Neutrophil (primary cell): Measurements from ENCODE around the gene ZNF407.

Experiments
- H3K27ac ChIP-seq: fragments of 200-600 bp; sonication (generic); 2 replicates; pipeline ENCODE4 v1.5.1; 2016; ENCODE audit warnings: mild to moderate bottlenecking, moderate library complexity
- H3K27me3 ChIP-seq: fragments of 200-600 bp; sonication (generic); 2 replicates; pipeline ENCODE4 v1.6.0; 2016; ENCODE audit warnings: mild to moderate bottlenecking
- H3K36me3 ChIP-seq: fragments of 200-600 bp; sonication (generic); 2 replicates; pipeline ENCODE4 v1.5.1; 2017
- H3K4me1 ChIP-seq, 2 experiments: fragments of 200-600 bp in 1 of 2; sonication (generic) in 1 of 2; 1 replicate in 1 of 2; 2 replicates in 1 of 2; pipeline versions ENCODE4 v1.5.1 to v1.6.1; 2013 to 2016; ENCODE audit warnings: low read depth in 1 of 2, low read length in 1 of 2, mild to moderate bottlenecking in 1 of 2, moderate library complexity in 1 of 2; ENCODE audit not compliant: control insufficient read depth in 1 of 2, insufficient read depth in 1 of 2
- H3K4me3 ChIP-seq, 2 experiments: fragments of 200-600 bp in 1 of 2; sonication (generic) in 1 of 2; 1 replicate in 1 of 2; 2 replicates in 1 of 2; pipeline ENCODE4 v1.5.1; 2013 to 2016; ENCODE audit warnings: low read depth in 1 of 2, low read length in 1 of 2, mild to moderate bottlenecking in 1 of 2, moderate library complexity in 1 of 2
- H3K9me3 ChIP-seq: fragments of 200-600 bp; sonication (generic); 2 replicates; pipeline ENCODE4 v1.5.1; 2016
- TF ChIP-seq, protein P1 (sequence below): fragments of 200-600 bp; sonication (generic); IDR thresholded peaks from 2 replicates; pipeline ENCODE4 v1.5.1; 2016; ENCODE audit warnings: antibody characterized with exemption

Gene ZNF407

DNA sequence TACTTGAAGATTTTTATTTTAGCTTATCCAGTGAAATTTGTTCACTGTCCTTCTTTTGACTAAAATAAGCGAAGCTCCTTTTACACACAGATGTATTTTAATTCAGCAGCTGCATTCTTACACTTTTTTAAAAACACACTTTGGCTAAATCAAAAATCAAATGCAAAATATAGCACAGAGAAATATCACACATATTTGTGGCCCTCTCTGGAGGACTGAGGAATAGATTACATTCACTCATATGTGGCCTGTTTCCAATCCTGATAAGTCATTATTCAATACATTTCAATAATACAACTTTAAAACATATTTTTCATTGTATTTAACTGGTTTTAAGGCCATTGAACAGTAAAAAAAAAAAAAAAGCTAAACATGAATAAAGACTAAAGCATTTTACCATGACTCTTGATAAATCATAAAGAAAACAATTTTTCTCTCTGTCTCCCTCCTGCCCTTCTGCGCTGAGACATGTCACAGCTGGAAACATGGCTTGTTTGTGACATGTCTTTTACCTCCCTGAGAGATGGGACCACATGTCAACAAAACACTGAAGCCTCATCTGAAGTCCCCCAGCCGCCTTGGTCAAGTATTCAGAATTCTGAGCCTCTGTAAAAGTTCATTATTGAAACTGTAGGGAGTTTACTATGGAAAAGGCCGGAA, 221.0 kb downstream of the ZNF407 start:
- no peaks in the 10 kb centered on the region for H3K36me3 ChIP-seq
- no peaks in the 10 kb centered on the region for H3K4me1 ChIP-seq
- H3K9me3 ChIP-seq, result no peaks in the 10 kb centered on the region
- no peak overlapping the region for H3K27ac ChIP-seq
- no peaks in the 10 kb centered on the region for H3K27me3 ChIP-seq
- TF ChIP-seq, protein P1, sequence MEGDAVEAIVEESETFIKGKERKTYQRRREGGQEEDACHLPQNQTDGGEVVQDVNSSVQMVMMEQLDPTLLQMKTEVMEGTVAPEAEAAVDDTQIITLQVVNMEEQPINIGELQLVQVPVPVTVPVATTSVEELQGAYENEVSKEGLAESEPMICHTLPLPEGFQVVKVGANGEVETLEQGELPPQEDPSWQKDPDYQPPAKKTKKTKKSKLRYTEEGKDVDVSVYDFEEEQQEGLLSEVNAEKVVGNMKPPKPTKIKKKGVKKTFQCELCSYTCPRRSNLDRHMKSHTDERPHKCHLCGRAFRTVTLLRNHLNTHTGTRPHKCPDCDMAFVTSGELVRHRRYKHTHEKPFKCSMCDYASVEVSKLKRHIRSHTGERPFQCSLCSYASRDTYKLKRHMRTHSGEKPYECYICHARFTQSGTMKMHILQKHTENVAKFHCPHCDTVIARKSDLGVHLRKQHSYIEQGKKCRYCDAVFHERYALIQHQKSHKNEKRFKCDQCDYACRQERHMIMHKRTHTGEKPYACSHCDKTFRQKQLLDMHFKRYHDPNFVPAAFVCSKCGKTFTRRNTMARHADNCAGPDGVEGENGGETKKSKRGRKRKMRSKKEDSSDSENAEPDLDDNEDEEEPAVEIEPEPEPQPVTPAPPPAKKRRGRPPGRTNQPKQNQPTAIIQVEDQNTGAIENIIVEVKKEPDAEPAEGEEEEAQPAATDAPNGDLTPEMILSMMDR, result no peak
- no peak overlapping the region for H3K4me3 ChIP-seq

DNA sequence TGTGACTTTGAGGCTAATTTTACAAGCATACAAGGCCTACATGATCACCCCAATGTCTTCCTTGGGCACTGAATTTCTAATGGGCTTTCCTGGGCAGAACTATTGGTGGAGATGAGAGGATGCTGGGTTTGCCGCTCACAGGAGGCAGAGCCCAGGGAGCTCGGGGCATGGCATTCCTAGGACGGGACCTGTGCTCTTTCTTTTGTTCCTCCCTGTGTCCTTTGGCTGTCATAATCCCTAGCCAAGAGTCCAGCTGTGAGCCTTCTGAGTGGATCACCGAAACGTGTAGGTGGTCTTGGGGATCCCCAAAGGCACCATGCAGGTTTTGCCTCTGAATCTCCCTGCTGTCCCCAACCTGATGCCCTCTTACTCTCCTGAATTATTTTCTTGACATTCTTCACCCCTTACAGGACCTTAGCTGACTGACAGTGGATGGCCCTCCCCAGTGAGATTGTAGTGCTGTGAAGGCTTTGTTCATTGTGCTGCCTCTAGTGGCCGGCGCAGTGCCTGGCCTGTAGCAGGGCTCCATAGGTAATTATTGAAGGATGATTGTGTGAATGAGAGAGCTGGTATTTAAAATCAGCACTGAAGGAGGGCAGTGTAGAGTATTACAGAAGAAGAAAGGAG, 221.9 kb downstream of the ZNF407 start:
- Histone ChIP-seq H3K4me3 (no peak overlapping the region), H3K36me3 (no peaks in the 10 kb centered on the region), H3K4me1 (no peaks in the 10 kb centered on the region), H3K27me3 (no peaks in the 10 kb centered on the region), H3K27ac (no peak overlapping the region), H3K9me3 (no peaks in the 10 kb centered on the region)
- TF ChIP-seq, protein P1, result no peak

DNA sequence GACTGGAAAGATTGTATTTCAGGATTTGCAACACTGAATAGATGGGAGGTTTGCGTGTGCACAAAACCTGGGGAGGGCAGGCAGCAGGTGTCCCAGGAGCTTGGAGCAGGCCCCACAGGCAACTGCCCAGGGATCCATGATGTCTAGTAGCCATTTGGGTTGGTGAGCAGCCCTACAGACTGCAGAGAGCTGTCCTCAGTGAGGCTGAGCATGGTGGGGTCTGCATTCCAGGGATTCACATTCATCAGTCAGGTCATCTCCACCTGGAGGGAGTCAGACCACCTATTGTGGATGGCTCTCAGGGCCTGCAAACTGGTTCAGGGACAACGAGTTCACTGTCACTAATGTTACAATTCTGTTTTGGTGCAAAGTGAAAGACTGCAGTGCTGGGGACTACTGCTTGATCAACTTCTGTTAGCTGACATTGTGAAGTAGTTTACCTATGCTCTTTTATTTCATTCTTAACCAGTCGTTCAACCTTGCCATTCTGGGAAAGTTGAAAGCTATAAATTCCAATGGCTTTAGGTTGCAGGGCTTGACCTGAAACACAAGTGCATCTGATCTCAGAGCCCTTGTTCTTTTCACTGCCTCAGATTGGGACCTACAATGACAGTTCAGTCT, 222.6 kb downstream of the ZNF407 start:
- Histone ChIP-seq H3K9me3 (no peaks in the 10 kb centered on the region), H3K4me1 (no peaks in the 10 kb centered on the region), H3K27me3 (no peaks in the 10 kb centered on the region), H3K36me3 (no peaks in the 10 kb centered on the region), H3K4me3 (no peak overlapping the region), H3K27ac (no peak overlapping the region)
- TF ChIP-seq, protein P1, result no peak

DNA sequence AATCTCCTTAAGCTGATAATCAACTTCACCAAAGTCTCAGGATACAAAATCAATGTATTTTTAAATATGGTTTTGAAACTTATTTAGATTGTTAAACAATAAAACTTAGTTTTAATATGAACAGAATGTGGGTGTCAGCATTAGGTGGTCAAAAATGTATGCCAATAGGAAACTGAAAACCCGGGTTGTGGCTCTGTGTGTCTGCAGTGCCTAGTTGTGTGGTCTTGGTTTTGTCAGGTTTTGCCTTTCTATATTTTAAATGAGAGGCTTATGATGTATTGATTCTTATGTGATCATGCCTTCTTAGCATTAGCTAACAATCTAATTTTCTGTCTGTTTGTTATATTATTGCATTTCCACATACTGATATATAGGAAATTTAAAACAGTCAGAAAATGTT, 227.8 kb downstream of the ZNF407 start:
- H3K9me3 ChIP-seq, result no peaks in the 10 kb centered on the region
- H3K27me3 ChIP-seq, result no peaks in the 10 kb centered on the region
- TF ChIP-seq, protein P1, result no peak
- no peaks in the 10 kb centered on the region for H3K4me1 ChIP-seq
- no peak overlapping the region for H3K27ac ChIP-seq
- no peaks in the 10 kb centered on the region for H3K36me3 ChIP-seq
- H3K4me3 ChIP-seq, result no peak overlapping the region

DNA sequence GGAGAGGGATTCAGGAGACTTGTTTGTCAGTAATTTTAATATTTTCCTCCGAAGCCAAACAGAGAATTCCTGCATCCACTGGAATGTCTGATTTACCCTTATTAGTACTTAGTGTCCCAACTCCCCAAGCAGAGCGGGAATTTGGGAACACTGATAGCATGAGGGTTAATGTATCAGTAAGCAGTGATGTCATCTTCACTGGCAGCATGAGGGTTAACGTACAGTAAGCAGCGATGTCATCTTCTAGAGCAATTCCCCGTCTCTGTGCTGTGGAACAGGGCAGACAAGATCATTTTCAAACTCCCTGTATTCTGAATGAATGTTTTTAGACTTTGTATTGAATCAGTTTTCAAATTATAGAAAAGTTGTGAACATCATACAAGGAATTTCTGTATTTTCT, 228.9 kb downstream of the ZNF407 start:
- Histone ChIP-seq H3K36me3 (no peaks in the 10 kb centered on the region), H3K9me3 (no peaks in the 10 kb centered on the region), H3K4me1 (no peaks in the 10 kb centered on the region), H3K27me3 (no peaks in the 10 kb centered on the region), H3K4me3 (no peak overlapping the region), H3K27ac (no peak overlapping the region)
- TF ChIP-seq, protein P1, result no peak
